HUDEP-2 (cell line): Measurements from ENCODE around the gene SPATA25.
"Not testable (repeated sequence)": the region's sequence is repeated elsewhere in the genome, so short reads cannot be mapped to it uniquely, and the experiment has no call there.

Source experiments
- DNase-seq, 76 experiments: peaks; one replicate each; lab custom pipeline; 2025; ENCODE audit not compliant: unreplicated experiment in 76 of 76; lab: John Stamatoyannopoulos, UW

The SPATA25 gene

GRCh38 chr20:45917790-45918141 lies 30.3 kb upstream of the SPATA25 start:
- DNase-seq = no peak

GRCh38 chr20:45913116-45913515 lies 25.7 kb upstream of the SPATA25 start:
- DNase-seq = no peak

- no peak for DNase-seq
These were observed 24.9 kb upstream of the SPATA25 start for GRCh38 chr20:45912344-45912682.

- peak in 16 of 76 experiments; percentile 5 to 44 (median 15) for DNase-seq
These were observed 24.3 kb upstream of the SPATA25 start, which contains the start of gene PLTP for GRCh38 chr20:45911486-45912343. Gene PLTP (minus strand): TSS chr20:45912155. CDS start chr20:45911452, 703 bp downstream.

DNA sequence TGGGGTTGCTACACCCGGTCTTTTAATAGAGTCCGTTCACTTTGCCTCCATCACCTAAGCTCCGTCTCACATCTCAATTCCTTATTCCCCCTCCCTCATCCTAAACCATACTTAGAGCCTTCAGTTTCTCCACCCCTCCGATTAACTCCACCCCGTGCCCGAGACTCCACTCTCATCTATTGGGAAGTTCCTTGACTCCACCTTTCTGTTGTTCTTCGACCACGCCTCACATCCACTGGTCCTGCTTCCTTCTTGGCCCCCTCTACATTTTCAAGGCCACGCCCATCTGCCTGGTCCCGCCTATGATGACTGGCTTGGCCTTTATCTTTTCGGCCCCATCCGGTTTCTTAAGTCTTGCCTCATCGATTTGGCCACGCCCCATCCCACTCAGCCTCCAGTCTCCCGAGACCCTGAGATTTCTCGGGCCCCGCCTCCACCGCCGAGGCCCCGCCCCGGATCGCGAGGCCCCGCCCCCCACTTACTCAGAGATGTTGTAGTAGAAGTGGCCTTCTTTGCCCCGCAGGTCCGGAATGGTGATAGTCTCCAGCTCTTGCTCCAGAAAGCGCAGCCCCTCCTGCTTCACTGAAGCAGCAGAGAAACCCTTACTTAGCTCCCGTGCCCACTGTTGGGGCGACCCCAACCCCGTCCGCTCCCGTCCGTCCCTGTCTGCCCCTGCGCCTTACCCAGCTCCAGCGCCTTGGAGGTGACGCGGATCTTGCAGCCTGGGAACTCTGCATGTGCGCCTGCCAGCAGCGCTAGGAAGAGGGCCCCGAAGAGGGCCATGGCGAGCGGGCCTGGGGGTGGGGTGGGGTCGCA lies 23.5 kb upstream of the SPATA25 start:
- DNase-seq = peak; percentile 49 to 100 (median 98)

GRCh38 chr20:45909817-45910669 lies 22.6 kb upstream of the SPATA25 start:
- no peak for DNase-seq

- no peak for DNase-seq
These were observed 21.9 kb upstream of the SPATA25 start for GRCh38 chr20:45909336-45909808.

DNA sequence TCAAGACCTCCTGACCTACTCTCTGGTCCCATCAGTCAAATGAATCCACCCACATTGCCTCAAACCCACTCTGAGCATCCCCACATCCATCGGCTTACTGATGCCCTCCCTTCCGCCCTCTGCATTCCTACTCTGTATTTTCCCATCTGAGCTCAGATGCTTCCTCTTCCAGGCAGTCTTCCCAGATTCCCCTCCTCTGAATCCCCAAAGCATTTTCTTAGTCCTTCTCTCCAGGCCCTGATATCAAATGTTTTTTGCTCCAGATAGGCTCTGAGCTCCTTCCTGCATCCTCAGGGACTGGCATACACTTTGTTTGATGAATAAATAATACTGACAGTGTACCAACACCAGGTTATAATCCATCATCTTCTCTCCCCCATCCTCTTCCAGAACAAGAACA lies 20.7 kb upstream of the SPATA25 start:
- no peak for DNase-seq

DNA sequence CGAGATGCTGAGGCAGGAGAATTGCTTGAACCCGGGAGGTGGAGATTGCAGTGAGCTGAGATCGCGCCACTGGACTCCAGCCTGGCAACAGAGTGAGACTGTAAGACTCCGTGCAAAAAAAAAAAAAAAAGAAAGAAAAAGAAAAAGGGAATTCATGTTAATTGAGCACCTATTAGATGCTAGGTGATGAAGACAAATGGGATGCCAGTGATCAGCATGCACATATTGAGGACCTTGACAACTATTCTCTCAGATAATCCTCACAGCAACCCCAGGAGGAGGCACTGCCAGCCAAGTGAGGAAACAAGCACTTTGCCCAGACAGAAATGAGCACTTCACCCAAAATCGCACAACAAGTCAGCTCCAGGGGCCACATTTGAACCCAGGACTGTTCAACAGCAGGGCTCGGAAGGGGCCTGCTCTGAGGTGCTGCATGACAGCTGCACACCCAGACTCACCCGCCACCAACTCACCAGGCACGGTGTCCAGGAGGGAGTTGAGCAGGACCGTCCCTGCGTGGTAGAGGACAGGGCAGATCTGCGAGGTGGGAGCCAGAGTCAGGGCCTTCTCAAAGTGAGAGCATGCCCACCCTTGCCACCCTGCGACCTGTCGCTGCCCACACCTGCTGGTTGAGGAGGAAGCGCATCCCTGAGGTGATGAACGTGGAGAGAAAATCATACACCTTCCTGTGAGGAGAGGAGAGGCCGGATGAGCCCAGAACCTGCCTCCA lies 20.0 kb upstream of the SPATA25 start:
- no peak for DNase-seq

DNA sequence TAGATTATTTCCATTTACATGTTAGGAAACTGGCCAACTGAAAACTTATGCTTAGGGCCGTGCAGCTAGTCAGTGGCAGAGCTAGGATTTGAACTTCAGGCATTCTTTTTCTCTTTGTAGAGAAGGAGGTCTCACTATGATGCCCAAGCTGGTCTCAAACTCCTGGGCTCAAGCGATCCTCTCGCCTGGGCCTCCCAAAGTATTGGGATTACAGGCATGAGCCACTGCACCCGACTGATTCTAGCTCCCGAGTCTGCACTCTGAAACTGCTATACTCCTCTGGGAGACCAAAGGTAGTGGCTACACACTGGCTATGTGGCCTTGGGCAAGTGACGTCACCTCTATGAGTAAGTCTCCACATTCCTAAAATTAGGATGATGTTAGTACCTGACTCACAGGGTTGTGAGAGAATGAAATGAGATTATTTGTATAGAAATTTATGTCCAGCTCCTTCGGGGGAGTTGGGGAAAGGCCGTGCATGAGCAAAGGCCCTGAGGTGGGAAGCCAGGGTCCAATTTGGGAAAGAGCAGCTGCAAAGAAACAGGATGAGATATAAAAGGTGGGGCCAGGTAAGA lies 18.2 kb upstream of the SPATA25 start:
- no peak for DNase-seq

DNA sequence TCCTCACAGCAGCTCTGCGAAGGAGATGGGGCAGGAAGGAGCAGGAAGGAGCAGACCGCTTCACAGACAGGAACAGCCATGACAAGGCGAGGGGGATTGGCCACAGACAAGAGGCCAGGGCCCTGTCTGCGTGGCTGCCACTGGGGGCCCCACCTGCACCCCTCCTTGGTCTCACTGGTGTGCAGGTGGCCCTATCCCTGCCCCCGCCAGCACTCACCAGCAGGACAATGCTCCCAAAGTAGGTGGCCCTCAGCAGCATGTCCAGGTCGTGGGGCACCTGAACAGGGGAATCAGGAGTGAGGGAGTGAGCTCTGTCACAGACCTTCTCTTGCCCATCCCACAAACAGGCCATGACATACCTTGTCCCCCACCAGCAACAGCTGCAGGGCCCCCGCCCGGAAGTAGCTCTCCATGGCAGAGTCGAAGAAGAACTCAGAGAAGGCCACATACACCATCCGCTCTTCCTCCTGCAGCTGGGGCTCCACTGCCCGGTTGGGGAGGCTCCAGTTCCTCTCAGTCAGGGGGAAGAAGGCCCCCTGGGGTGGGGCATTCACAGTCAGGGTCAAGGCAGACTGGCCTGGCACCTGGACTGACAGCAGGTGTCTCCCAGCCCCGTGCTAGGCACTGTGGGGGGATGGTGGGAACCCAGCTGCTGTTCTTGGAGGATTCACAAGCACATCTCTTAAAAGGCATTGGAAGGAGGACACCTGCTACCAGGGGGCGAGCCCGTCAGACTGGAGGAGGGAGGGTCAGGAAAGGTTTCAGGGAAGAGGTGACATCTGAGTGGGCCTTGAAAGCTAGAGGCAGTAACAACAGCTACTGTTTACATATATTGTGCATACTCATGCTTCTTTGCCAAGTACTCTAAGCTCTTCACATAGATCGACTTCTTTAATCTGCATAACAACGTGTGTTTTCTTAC lies 17.4 kb upstream of the SPATA25 start:
- no peak for DNase-seq

GRCh38 chr20:45902199-45902701 lies 14.8 kb upstream of the SPATA25 start:
- DNase-seq = no peak

DNA sequence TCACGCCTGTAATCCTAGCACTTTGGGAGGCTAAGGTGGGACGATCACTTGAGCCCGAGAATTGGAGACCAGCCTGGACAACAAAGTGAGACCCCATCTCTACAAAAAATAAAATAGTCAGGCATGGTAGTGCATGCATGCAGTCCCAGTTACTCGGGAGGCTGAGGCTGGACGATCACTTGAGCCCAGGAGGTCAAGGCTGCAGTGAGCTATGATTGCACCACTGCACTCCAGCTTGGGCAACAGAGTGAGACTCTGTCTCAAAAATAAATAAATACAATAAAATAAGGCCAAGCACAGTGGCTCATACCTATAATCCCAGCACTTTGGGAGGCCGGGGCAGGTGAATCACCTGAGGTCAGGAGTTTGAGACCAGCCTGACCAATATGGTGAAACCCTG lies 13.9 kb upstream of the SPATA25 start:
- DNase-seq = not testable (repeated sequence)

GRCh38 chr20:45899046-45899835 lies 11.8 kb upstream of the SPATA25 start:
- no peak for DNase-seq

GRCh38 chr20:45898285-45898684 lies 10.9 kb upstream of the SPATA25 start:
- DNase-seq = no peak

DNA sequence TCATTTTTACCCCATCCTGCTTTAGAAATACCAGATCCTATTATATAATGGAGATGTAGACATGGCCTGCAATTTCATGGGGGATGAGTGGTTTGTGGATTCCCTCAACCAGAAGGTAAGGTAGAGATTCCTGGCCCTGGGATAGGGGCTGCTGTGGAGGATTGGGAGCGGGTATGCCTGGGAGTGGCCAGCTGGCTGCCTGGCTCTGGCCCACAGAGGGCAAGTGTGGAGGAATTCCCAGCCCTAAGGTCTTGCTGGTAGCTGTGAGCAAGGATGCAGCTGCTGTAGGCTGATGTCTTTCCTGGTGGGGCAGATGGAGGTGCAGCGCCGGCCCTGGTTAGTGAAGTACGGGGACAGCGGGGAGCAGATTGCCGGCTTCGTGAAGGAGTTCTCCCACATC lies 10.3 kb upstream of the SPATA25 start:
- no peak for DNase-seq

DNA sequence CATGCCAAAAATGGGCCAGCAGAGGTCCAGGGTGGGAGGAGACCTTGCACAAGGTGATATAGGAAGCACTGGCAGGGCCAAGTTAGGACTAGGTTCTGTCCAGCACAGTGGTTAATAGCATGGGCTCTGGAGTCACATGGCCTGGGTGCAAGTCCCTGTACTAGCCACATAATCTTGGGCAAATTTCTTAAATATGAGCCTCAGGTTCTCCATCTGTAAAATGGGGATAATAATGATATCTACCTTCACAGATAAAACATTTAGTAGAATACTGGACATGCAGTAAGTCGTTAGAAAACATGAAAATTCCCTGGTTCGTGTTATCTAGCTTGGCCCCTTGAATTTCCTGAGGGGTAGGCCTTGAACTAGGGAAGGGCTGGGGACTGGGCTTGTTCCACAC lies 9.9 kb upstream of the SPATA25 start:
- no peak for DNase-seq

DNA sequence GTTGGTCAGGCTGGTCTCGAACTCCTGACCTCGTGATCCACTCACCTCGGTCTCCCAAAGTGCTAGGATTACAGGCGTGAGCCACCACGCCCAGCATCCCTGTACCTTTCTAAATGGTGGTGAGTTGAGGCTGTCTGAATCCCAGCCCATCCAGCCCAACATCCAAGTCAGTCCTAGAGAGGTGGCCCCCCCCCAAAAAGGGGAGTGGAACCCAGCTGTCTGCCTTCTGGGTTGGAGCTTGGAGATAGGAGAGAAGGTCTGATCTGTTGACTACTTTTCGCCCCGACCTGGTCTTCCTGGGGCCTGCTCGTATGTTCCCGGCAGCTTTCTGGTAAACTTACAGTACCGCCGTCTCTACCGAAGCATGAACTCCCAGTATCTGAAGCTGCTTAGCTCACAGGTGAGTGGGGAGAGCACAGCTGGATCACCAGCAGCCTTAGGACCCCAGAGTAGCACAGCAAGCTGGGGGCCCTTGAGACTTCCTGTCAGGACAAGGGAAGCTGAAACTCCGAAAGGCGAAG lies 9.3 kb upstream of the SPATA25 start:
- no peak for DNase-seq
